PC-9 (cell line): ENCODE measurements around the gene DCST2.

Experiments used
- EZH2 ChIP-seq: fragments of 200-600 bp; sonication (generic); IDR thresholded peaks from 2 replicates; pipeline ENCODE4 v1.8.0; 2017; ENCODE audit warnings: antibody characterized with exemption, low read depth
- TF ChIP-seq, protein P1 (sequence below): fragments of 200-600 bp; sonication (generic); conservative IDR thresholded peaks from 2 replicates; pipeline ENCODE4 v1.6.1; 2017; ENCODE audit warnings: mixed run types, antibody characterized with exemption, mild to moderate bottlenecking, moderate library complexity

DNA sequence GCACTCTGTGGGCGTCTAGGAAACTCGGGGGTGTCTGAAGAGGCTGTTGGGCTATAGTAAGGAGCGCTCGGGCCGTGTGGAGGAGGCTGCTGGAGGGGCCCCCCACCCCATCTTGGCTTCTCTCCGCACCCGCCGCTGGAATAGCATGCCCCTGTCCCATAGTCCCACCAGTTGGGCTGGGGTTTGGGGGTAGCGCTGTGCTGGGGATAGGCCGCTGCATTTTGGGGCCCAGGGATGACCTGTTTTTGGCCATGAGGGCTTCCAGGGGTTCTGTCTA lies 45.6 kb upstream of the DCST2 start:
- TF ChIP-seq, protein P1, sequence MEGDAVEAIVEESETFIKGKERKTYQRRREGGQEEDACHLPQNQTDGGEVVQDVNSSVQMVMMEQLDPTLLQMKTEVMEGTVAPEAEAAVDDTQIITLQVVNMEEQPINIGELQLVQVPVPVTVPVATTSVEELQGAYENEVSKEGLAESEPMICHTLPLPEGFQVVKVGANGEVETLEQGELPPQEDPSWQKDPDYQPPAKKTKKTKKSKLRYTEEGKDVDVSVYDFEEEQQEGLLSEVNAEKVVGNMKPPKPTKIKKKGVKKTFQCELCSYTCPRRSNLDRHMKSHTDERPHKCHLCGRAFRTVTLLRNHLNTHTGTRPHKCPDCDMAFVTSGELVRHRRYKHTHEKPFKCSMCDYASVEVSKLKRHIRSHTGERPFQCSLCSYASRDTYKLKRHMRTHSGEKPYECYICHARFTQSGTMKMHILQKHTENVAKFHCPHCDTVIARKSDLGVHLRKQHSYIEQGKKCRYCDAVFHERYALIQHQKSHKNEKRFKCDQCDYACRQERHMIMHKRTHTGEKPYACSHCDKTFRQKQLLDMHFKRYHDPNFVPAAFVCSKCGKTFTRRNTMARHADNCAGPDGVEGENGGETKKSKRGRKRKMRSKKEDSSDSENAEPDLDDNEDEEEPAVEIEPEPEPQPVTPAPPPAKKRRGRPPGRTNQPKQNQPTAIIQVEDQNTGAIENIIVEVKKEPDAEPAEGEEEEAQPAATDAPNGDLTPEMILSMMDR: no peak
- TF ChIP-seq EZH2: no peak
